ENCODE measurements around the gene KRTAP5-11. TPM values are rescaled to one million over a fixed set of nuclear protein-coding genes. Genes with fewer than 3 reads are reported as not detected.
"Not testable (repeated sequence)": the region's sequence is repeated elsewhere in the genome, so short reads cannot be mapped to it uniquely, and the experiment has no call there.

KRTAP5-11 gene
- total RNA-seq, 3 donors from 2014 or later (not counting 1 experiment from before 2014, with no cell fraction given): not detected

GRCh38 chr11:71575723-71576424 is 6.8 kb downstream of the KRTAP5-11 start:
- 80% methylated on average over 4 of the region's 4 CpGs for WGBS (ENCODE audit: insufficient coverage)
- no peak for DNase-seq
- TF ChIP-seq CTCF (IDR thresholded peaks at IDR 0.05): no peak
- Mint-ChIP-seq H3K9me3 (no peaks in the 10 kb centered on the region), H3K4me1 (peaks cover 0 to 2% of the 10 kb centered on the region in 2 donors), H3K36me3 (no peaks in the 10 kb centered on the region), H3K27me3 (ENCODE audit: low read depth in 2 of 2) (peaks cover under 1 to 14% of the 10 kb centered on the region in 2 donors), H3K4me3 (no peak overlapping the region), H3K27ac (no peak overlapping the region)
- Histone ChIP-seq H3K9me3 (ENCODE audit: control insufficient read depth, insufficient read depth, low read length) (no peaks in the 10 kb centered on the region), H3K27ac (ENCODE audit: low read length) (no peak overlapping the region), H3K4me3 (ENCODE audit: low read length) (no peak overlapping the region), H3K27me3 (ENCODE audit: control insufficient read depth, insufficient read depth, low read length) (no peaks in the 10 kb centered on the region), H3K4me1 (ENCODE audit: control insufficient read depth, insufficient read depth, low read length) (no peaks in the 10 kb centered on the region), H3K36me3 (ENCODE audit: control insufficient read depth, insufficient read depth, low read length) (no peaks in the 10 kb centered on the region)
- ATAC-seq: no peak
- intact Hi-C loops (cut with micrococcal nuclease): no loop called here

GRCh38 chr11:71574418-71574817 is 8.3 kb downstream of the KRTAP5-11 start:
- Mint-ChIP-seq H3K4me3 (no peak overlapping the region), H3K36me3 (no peaks in the 10 kb centered on the region), H3K4me1 (no peaks in the 10 kb centered on the region), H3K27me3 (ENCODE audit: low read depth in 2 of 2) (peaks cover 0 to 15% of the 10 kb centered on the region in 2 donors), H3K9me3 (no peaks in the 10 kb centered on the region), H3K27ac (no peak overlapping the region)
- no peak overlapping the region for H3K4me3 ChIP-seq (ENCODE audit: low read length)
- H3K36me3 ChIP-seq (ENCODE audit: control insufficient read depth, insufficient read depth, low read length): no peaks in the 10 kb centered on the region
- no peak overlapping the region for H3K27ac ChIP-seq (ENCODE audit: low read length)
- ATAC-seq (no peak), DNase-seq (no peak)
- TF ChIP-seq CTCF (IDR thresholded peaks at IDR 0.05): no peak
- no peaks in the 10 kb centered on the region for H3K9me3 ChIP-seq (ENCODE audit: control insufficient read depth, insufficient read depth, low read length)
- H3K4me1 ChIP-seq (ENCODE audit: control insufficient read depth, insufficient read depth, low read length): no peaks in the 10 kb centered on the region
- 94% methylated on average over 5 of the region's 5 CpGs for WGBS (ENCODE audit: insufficient coverage)
- intact Hi-C loops (cut with micrococcal nuclease): no loop called here
- H3K27me3 ChIP-seq (ENCODE audit: control insufficient read depth, insufficient read depth, low read length): no peaks in the 10 kb centered on the region

GRCh38 chr11:71572811-71573210 is 9.9 kb downstream of the KRTAP5-11 start:
- no peak overlapping the region for H3K4me3 ChIP-seq (ENCODE audit: low read length)
- H3K4me1 ChIP-seq (ENCODE audit: control insufficient read depth, insufficient read depth, low read length): no peaks in the 10 kb centered on the region
- H3K27ac ChIP-seq (ENCODE audit: low read length): no peak overlapping the region
- no peaks in the 10 kb centered on the region for H3K9me3 ChIP-seq (ENCODE audit: control insufficient read depth, insufficient read depth, low read length)
- 92% methylated on average over 11 of the region's 11 CpGs for WGBS (ENCODE audit: insufficient coverage)
- H3K27me3 Mint-ChIP-seq (ENCODE audit: low read depth in 2 of 2): peaks cover 0 to 13% of the 10 kb centered on the region in 2 donors
- H3K4me1 Mint-ChIP-seq: no peaks in the 10 kb centered on the region
- DNase-seq (no peak), ATAC-seq (no peak)
- no peaks in the 10 kb centered on the region for H3K9me3 Mint-ChIP-seq
- H3K27me3 ChIP-seq (ENCODE audit: control insufficient read depth, insufficient read depth, low read length): no peaks in the 10 kb centered on the region
- no peak overlapping the region for H3K4me3 Mint-ChIP-seq
- no peaks in the 10 kb centered on the region for H3K36me3 ChIP-seq (ENCODE audit: control insufficient read depth, insufficient read depth, low read length)
- intact Hi-C loops (cut with micrococcal nuclease): no loop called here
- no peak overlapping the region for H3K27ac Mint-ChIP-seq
- TF ChIP-seq CTCF (IDR thresholded peaks at IDR 0.05): no peak
- H3K36me3 Mint-ChIP-seq: no peaks in the 10 kb centered on the region

- H3K36me3 ChIP-seq (ENCODE audit: control insufficient read depth, insufficient read depth, low read length); H3K4me1 Mint-ChIP-seq; H3K4me3 ChIP-seq (ENCODE audit: low read length); intact Hi-C loops (cut with micrococcal nuclease); H3K27ac ChIP-seq (ENCODE audit: low read length); H3K36me3 Mint-ChIP-seq; H3K9me3 ChIP-seq (ENCODE audit: control insufficient read depth, insufficient read depth, low read length); H3K27ac Mint-ChIP-seq; ATAC-seq; H3K27me3 ChIP-seq (ENCODE audit: control insufficient read depth, insufficient read depth, low read length); H3K4me1 ChIP-seq (ENCODE audit: control insufficient read depth, insufficient read depth, low read length); H3K9me3 Mint-ChIP-seq; DNase-seq; H3K4me3 Mint-ChIP-seq: not testable (repeated sequence)
- WGBS (ENCODE audit: insufficient coverage): 85% methylated on average over 36 of the region's 39 CpGs
- peaks cover 4 to 15% of the 10 kb centered on the region in 2 donors for H3K27me3 Mint-ChIP-seq (ENCODE audit: low read depth in 2 of 2)
These were observed 11.4 kb downstream of the KRTAP5-11 start for GRCh38 chr11:71571101-71571850.
